Measurements from ENCODE around the gene GFRA4. TPM values are rescaled to one million over a fixed set of nuclear protein-coding genes. Genes with fewer than 3 reads are reported as not detected.
A peak's percentile ranks its signal among the peaks of the same experiment; 100 is the strongest.

The GFRA4 gene
- total and polyA plus RNA-seq, 2 experiments from 2014 or later = not detected

DNA sequence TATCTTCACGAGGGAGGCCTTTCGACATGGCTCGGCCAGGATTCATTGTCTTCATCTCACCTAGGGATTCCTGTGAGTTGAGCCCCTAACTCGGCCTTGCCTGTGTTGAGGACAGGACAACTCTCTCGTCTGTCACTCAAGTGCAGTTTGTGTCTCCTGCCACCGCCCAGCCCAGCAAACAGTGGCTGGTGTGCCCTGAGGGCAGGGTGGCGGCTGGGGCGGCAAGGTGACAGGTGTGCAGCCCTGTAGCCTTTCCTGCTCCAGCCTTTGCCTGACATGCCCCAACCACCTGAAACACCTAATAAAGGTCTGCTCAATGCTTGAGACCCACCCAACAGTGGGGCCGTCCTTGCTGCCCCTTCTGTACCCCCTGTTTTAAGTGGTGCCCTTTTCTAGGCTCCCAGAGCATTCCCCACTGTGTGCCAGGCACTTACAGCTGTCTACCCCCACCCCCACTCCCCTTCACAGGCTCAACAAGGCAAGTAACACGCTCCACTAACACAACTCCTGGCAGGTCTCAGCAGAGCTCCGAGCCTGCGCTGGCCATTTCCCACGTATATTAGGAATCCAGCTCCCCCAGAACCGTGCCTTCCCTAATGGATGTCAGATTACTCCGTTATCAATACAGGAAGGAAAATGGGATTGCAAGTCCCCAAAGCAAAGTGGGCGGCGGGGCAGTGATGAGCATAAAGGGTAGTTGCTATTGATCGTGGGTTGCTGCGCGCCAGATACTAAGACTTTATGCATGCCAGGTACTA, 17.7 kb downstream of the GFRA4 start:
- no peaks in the 10 kb centered on the region for H3K79me2 ChIP-seq (ENCODE audit: insufficient read depth)
- in situ Hi-C loops (cut with MboI) = no loop called here

DNA sequence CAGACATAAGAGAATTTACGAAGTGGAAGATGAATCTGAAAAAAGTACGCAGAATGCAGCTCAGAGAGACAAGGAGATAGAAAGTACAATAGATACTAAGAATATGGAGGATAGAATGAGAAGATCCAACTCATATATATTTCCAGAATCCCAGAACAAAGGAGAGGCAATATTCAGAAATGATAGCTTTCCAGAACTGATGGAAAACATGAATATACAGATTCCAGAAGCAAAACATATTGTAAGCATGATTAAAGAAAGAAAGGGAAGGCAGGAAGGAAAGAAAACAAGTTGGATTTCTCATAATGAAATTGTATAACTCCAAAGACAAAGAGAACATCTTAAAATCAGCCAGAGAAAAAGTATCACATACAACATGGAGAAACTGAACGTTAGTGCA, 22.9 kb downstream of the GFRA4 start:
- Histone ChIP-seq H3K27me3 (replicated peaks; ENCODE audit: insufficient read depth) (no peaks in the 10 kb centered on the region), H2AFZ (no peak overlapping the region), H3K4me2 (ENCODE audit: unreplicated experiment) (no peak overlapping the region), H3K79me2 (ENCODE audit: insufficient read depth) (no peaks in the 10 kb centered on the region), H3F3A (ENCODE audit: insufficient read depth) (no peaks in the 10 kb centered on the region; the same call in 1 of the 2 replicates), H3K4me3 (no peak overlapping the region), H3K4me1 (ENCODE audit: insufficient read depth) (no peaks in the 10 kb centered on the region), H3K9me3 (ENCODE audit: low read depth) (no peaks in the 10 kb centered on the region), H4K20me1 (ENCODE audit: insufficient read depth) (no peaks in the 10 kb centered on the region), H3K36me3 (ENCODE audit: low read depth) (peaks cover 18% of the 10 kb centered on the region), H3K9ac (no peak overlapping the region), H3K27ac (no peak overlapping the region), H3K9me2 (ENCODE audit: insufficient read depth) (no peaks in the 10 kb centered on the region)
- DNase-seq = no peak
- in situ Hi-C loops (cut with MboI) = no loop called here
- TF ChIP-seq EZH2 (IDR thresholded peaks at IDR 0.05; ENCODE audit: insufficient read depth, poor library complexity, severe bottlenecking) (no peak), EZH2phosphoT487 (IDR thresholded peaks at IDR 0.05; ENCODE audit: insufficient read depth, low read depth) (no peak)
- 96 to 99% methylated on average over 3 of the region's 3 CpGs for WGBS, 2 experiments (ENCODE audit: low coverage in 1 of 2, low lambda C conversion rate in 2 of 2, missing lambda C conversion rate in 2 of 2)

More for the DNA sequence above, 17.7 kb downstream of the GFRA4 start:
- TF ChIP-seq EZH2phosphoT487 (IDR thresholded peaks at IDR 0.05; ENCODE audit: insufficient read depth, low read depth) = no peak
- TF ChIP-seq EZH2 (IDR thresholded peaks at IDR 0.05; ENCODE audit: insufficient read depth, poor library complexity, severe bottlenecking) = no peak
- H3K4me2 ChIP-seq (ENCODE audit: unreplicated experiment) = no peak overlapping the region
- H3K9me2 ChIP-seq (ENCODE audit: insufficient read depth) = no peaks in the 10 kb centered on the region
- no peaks in the 10 kb centered on the region for H3F3A ChIP-seq (ENCODE audit: insufficient read depth)
- H3K36me3 ChIP-seq (ENCODE audit: low read depth) = no peaks in the 10 kb centered on the region; the same call in 1 of the 2 replicates
- no peaks in the 10 kb centered on the region for H3K4me1 ChIP-seq (ENCODE audit: insufficient read depth)
- H3K27me3 ChIP-seq (replicated peaks; ENCODE audit: insufficient read depth) = no peaks in the 10 kb centered on the region
- no peak for DNase-seq
- no peak overlapping the region for H3K4me3 ChIP-seq
- 96 to 98% methylated on average over 17 to 20 of the region's 20 CpGs for WGBS, 2 experiments (ENCODE audit: low coverage in 1 of 2, low lambda C conversion rate in 2 of 2, missing lambda C conversion rate in 2 of 2)
- no peaks in the 10 kb centered on the region for H4K20me1 ChIP-seq (ENCODE audit: insufficient read depth)
- no peak overlapping the region for H3K9ac ChIP-seq
- no peak overlapping the region for H2AFZ ChIP-seq
- H3K27ac ChIP-seq = no peak overlapping the region
- no peaks in the 10 kb centered on the region for H3K9me3 ChIP-seq (ENCODE audit: low read depth)

- H3F3A ChIP-seq (ENCODE audit: insufficient read depth) = no peaks in the 10 kb centered on the region; the same call in 1 of the 2 replicates
- H3K9ac ChIP-seq = no peak overlapping the region
- no peak overlapping the region for H2AFZ ChIP-seq
- WGBS, 2 experiments (ENCODE audit: low coverage in 1 of 2, low lambda C conversion rate in 2 of 2, missing lambda C conversion rate in 2 of 2) = 76 to 83% methylated on average over 1 of the region's 1 CpG
- H3K9me2 ChIP-seq (ENCODE audit: insufficient read depth) = no peaks in the 10 kb centered on the region
- H3K79me2 ChIP-seq (ENCODE audit: insufficient read depth) = no peaks in the 10 kb centered on the region
- H3K4me1 ChIP-seq (ENCODE audit: insufficient read depth) = no peaks in the 10 kb centered on the region
- no peaks in the 10 kb centered on the region for H3K9me3 ChIP-seq (ENCODE audit: low read depth)
- H3K4me2 ChIP-seq (ENCODE audit: unreplicated experiment) = no peak overlapping the region
- peak; percentile 43 for DNase-seq
- H3K27ac ChIP-seq = no peak overlapping the region
- H4K20me1 ChIP-seq (ENCODE audit: insufficient read depth) = no peaks in the 10 kb centered on the region
- peaks cover 18% of the 10 kb centered on the region for H3K36me3 ChIP-seq (ENCODE audit: low read depth)
- TF ChIP-seq EZH2phosphoT487 (IDR thresholded peaks at IDR 0.05; ENCODE audit: insufficient read depth, low read depth) (no peak), EZH2 (IDR thresholded peaks at IDR 0.05; ENCODE audit: insufficient read depth, poor library complexity, severe bottlenecking) (no peak)
- H3K4me3 ChIP-seq = no peak overlapping the region
- H3K27me3 ChIP-seq (replicated peaks; ENCODE audit: insufficient read depth) = no peaks in the 10 kb centered on the region
- in situ Hi-C loops (cut with MboI) = no loop called here
Measured at GRCh38 chr20:3635346-3635745, 27.9 kb downstream of the GFRA4 start.

- H3K36me3 ChIP-seq (ENCODE audit: low read depth) = peaks cover 7% of the 10 kb centered on the region; the same call in 1 of the 2 replicates
- WGBS, 2 experiments (ENCODE audit: low coverage in 1 of 2, low lambda C conversion rate in 2 of 2, missing lambda C conversion rate in 2 of 2) = 79 to 82% methylated on average over 6 of the region's 6 CpGs
- TF ChIP-seq EZH2 (IDR thresholded peaks at IDR 0.05; ENCODE audit: insufficient read depth, poor library complexity, severe bottlenecking) (no peak), EZH2phosphoT487 (IDR thresholded peaks at IDR 0.05; ENCODE audit: insufficient read depth, low read depth) (no peak)
- in situ Hi-C loops (cut with MboI) = no loop called here
- H3K4me3 ChIP-seq = no peak overlapping the region
- no peak overlapping the region for H3K27ac ChIP-seq
- H3K4me2 ChIP-seq (ENCODE audit: unreplicated experiment) = no peak overlapping the region
- H3F3A ChIP-seq (ENCODE audit: insufficient read depth) = no peaks in the 10 kb centered on the region
- no peak overlapping the region for H2AFZ ChIP-seq
- no peaks in the 10 kb centered on the region for H3K79me2 ChIP-seq (ENCODE audit: insufficient read depth)
- H3K9me3 ChIP-seq (ENCODE audit: low read depth) = no peaks in the 10 kb centered on the region
- H3K9ac ChIP-seq = no peak overlapping the region
- no peaks in the 10 kb centered on the region for H3K9me2 ChIP-seq (ENCODE audit: insufficient read depth)
- H3K27me3 ChIP-seq (replicated peaks; ENCODE audit: insufficient read depth) = no peaks in the 10 kb centered on the region
- no peaks in the 10 kb centered on the region for H3K4me1 ChIP-seq (ENCODE audit: insufficient read depth)
- no peaks in the 10 kb centered on the region for H4K20me1 ChIP-seq (ENCODE audit: insufficient read depth)
- DNase-seq = no peak
Measured at GRCh38 chr20:3633913-3634478, 29.2 kb downstream of the GFRA4 start.
